ENCODE results near the gene RAB12. TPM values are rescaled to one million over a fixed set of nuclear protein-coding genes. Genes with fewer than 3 reads are reported as not detected.

Gene RAB12
- total and polyA plus RNA-seq, 2 of the 8 experiments (the other 6 are each of a cell fraction or from before 2014, with no cell fraction given), result 19.7 to 45.9 TPM

- no peak for TF ChIP-seq CHD7 (IDR thresholded peaks at IDR 0.05; ENCODE audit: insufficient replicate concordance, low read length)
- TF ChIP-seq KDM5A (IDR thresholded peaks at IDR 0.05; ENCODE audit: low read length), result no peak
Measured at GRCh38 chr18:8629602-8630001, 20.4 kb downstream of the RAB12 start (continued).
